Neural crest cell (in vitro differentiated cells): Measurements from ENCODE around the gene SPTBN4. TPM values are rescaled to one million over a fixed set of nuclear protein-coding genes. Genes with fewer than 3 reads are reported as not detected.
"Not testable (repeated sequence)": the region's sequence is repeated elsewhere in the genome, so short reads cannot be mapped to it uniquely, and the experiment has no call there.

Source experiments
- DNase-seq: peaks from one replicate; pipeline ENCODE4 v3.0.0; 2021; ENCODE audit warnings: low read depth, mixed read lengths, low spot score
- H3K27ac Mint-ChIP-seq: one replicate; pipeline ENCODE4 v1.8.0; 2021; ENCODE audit warnings: mild to moderate bottlenecking, mixed read lengths; ENCODE audit not compliant: unreplicated experiment
- H3K27me3 Mint-ChIP-seq: 2 replicates; pipeline ENCODE4 v1.8.0; 2021; ENCODE audit warnings: low read depth, mild to moderate bottlenecking, mixed read lengths
- H3K36me3 Mint-ChIP-seq: 2 replicates; pipeline ENCODE4 v1.8.0; 2021; ENCODE audit warnings: low read depth, mild to moderate bottlenecking, mixed read lengths
- H3K4me1 Mint-ChIP-seq: 2 replicates; pipeline ENCODE4 v1.8.0; 2021; ENCODE audit warnings: mixed read lengths
- H3K4me3 Mint-ChIP-seq: one replicate; pipeline ENCODE4 v1.8.0; 2021; ENCODE audit warnings: mild to moderate bottlenecking, mixed read lengths
- H3K9me3 Mint-ChIP-seq: 2 replicates; pipeline ENCODE4 v1.8.0; 2021; ENCODE audit warnings: mixed read lengths
- CTCF ChIP-seq: fragments of 200-600 bp; sonication (generic); conservative IDR thresholded peaks from 2 replicates; pipeline ENCODE4 v1.5.0; 2021; ENCODE audit warnings: antibody characterized with exemption, mild to moderate bottlenecking
- total RNA-seq: library from RNA; stranded (reverse); gene quantifications from 2 replicates; pipeline ENCODE4 v1.2.1, GENCODE V29; 2021

The SPTBN4 gene
- total RNA-seq, 1 donor from 2014 or later: 0.40 TPM

DNA sequence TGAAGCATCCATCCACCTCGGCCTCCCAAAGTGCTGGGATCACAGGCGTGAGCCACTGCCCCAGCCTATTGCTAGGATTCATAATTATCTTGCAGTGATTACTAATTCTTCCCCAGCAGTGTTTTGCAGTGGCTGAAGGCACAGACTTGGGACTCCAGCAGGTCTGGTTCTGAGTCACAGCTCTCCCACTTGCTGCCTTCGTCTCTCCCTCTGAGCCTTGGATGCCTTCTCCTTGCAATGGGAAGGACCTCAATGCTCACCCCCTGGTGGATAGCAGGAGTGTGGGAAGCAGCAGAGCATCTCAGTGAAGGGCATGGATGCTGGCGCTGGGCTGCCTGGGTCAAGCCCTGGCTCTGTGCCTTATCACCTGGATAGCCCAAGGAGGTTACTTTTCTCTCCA lies 72.3 kb downstream of the SPTBN4 start:
- no peak for DNase-seq
- H3K9me3 Mint-ChIP-seq: no peaks in the 10 kb centered on the region
- H3K4me1 Mint-ChIP-seq: no peaks in the 10 kb centered on the region
- no peak for TF ChIP-seq CTCF
- no peak overlapping the region for H3K4me3 Mint-ChIP-seq
- no peak overlapping the region for H3K27ac Mint-ChIP-seq
- peaks cover 32% of the 10 kb centered on the region for H3K27me3 Mint-ChIP-seq
- no peaks in the 10 kb centered on the region for H3K36me3 Mint-ChIP-seq

GRCh38 chr19:40542202-40542859 lies 75.5 kb downstream of the SPTBN4 start:
- H3K27me3 Mint-ChIP-seq: peaks cover 31% of the 10 kb centered on the region
- no peak overlapping the region for H3K4me3 Mint-ChIP-seq
- no peak overlapping the region for H3K27ac Mint-ChIP-seq
- H3K4me1 Mint-ChIP-seq: no peaks in the 10 kb centered on the region
- no peak for DNase-seq
- TF ChIP-seq CTCF: no peak
- no peaks in the 10 kb centered on the region for H3K36me3 Mint-ChIP-seq
- no peaks in the 10 kb centered on the region for H3K9me3 Mint-ChIP-seq

- no peak overlapping the region for H3K27ac Mint-ChIP-seq
Measured at GRCh38 chr19:40543029-40543597, 76.3 kb downstream of the SPTBN4 start.

DNA sequence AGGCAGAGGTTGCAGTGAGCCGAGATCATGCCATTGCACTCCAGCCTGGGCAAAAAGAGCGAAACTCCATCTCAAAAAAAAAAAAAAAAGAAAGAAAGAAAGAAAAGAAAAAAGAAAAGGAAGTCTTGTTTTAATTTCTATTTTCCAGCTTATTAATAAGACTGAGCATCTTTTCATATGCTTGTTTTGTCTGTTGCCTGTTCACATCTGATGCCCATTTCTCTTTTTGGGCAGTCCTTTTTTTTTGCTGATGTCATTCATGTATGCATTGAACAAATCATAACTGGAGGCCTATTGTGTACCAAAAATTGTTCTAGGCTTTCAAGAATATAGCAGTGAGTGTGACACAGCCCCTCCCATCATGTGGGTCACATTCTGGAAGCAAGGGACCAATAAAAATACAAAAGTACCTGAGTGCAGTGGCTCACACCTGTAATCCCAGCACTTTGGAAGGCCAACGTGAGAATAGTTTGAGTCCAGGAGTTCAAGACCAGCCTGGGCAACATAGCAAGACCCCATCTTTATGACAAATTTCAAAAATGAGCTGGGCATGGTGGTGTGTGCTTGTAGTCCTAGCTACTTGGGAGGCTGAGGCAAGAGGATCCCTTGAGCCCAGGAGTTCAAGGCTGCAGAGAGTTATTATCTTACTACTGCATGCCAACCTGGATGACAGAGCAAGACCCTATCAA lies 79.5 kb downstream of the SPTBN4 start:
- not testable (repeated sequence) for H3K4me3 Mint-ChIP-seq, H3K27ac Mint-ChIP-seq, H3K4me1 Mint-ChIP-seq, H3K36me3 Mint-ChIP-seq, DNase-seq, H3K9me3 Mint-ChIP-seq
- H3K27me3 Mint-ChIP-seq: peaks cover 50% of the 10 kb centered on the region

More at GRCh38 chr19:40543029-40543597, 76.3 kb downstream of the SPTBN4 start:
- H3K4me1 Mint-ChIP-seq: no peaks in the 10 kb centered on the region
- no peak overlapping the region for H3K4me3 Mint-ChIP-seq
- DNase-seq: no peak
- no peaks in the 10 kb centered on the region for H3K9me3 Mint-ChIP-seq
- H3K36me3 Mint-ChIP-seq: no peaks in the 10 kb centered on the region
- H3K27me3 Mint-ChIP-seq: peaks cover 34% of the 10 kb centered on the region
- no peak for TF ChIP-seq CTCF

DNA sequence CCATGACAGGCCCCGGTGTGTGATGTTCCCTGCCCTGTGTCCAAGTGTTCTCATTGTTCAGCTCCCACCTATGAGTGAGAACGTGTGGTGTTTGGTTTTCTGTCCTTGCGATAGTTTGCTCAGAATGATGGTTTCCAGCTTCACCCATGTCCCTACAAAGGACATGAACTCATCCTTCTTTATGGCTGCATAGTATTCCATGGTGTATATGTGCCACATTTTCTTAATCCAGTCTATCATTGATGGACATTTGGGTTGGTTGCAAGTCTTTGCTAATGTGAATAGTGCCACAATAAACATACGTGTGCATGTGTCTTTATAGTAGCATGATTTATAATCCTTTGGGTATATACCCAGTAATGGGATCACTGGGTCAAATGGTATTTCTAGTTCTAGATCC lies 80.4 kb downstream of the SPTBN4 start:
- H3K4me1 Mint-ChIP-seq, H3K4me3 Mint-ChIP-seq, H3K36me3 Mint-ChIP-seq, DNase-seq, H3K27ac Mint-ChIP-seq, H3K9me3 Mint-ChIP-seq: not testable (repeated sequence)
- peaks cover 53% of the 10 kb centered on the region for H3K27me3 Mint-ChIP-seq

- no peaks in the 10 kb centered on the region for H3K9me3 Mint-ChIP-seq
- no peak overlapping the region for H3K4me3 Mint-ChIP-seq
- H3K36me3 Mint-ChIP-seq: no peaks in the 10 kb centered on the region
- TF ChIP-seq CTCF: no peak
- H3K27me3 Mint-ChIP-seq: peaks cover 56% of the 10 kb centered on the region
- peaks cover 10% of the 10 kb centered on the region for H3K4me1 Mint-ChIP-seq
- no peak overlapping the region for H3K27ac Mint-ChIP-seq
- no peak for DNase-seq
Measured at GRCh38 chr19:40547836-40548235, 81.0 kb downstream of the SPTBN4 start.
